GM23338 (cell line): Measurements from ENCODE around the gene PTPN13. TPM values are rescaled to one million over a fixed set of nuclear protein-coding genes. Genes with fewer than 3 reads are reported as not detected.

Source experiments
- ATAC-seq: fragments of 200-7000 bp; cut with Tn5 transposase; 3 replicates; pipeline ENCODE4 v1.9.1; 2020
- DNase-seq: peaks from one replicate; pipeline ENCODE4 v3.0.0-alpha.2; 2015; ENCODE audit warnings: low spot score
- H2AFZ ChIP-seq: fragments of 200-600 bp; sonication (generic); 2 replicates; pipeline ENCODE4 v1.8.0; 2016; ENCODE audit warnings: antibody characterized with exemption, mild to moderate bottlenecking, moderate library complexity
- H3F3A ChIP-seq: fragments of 200-600 bp; sonication (generic); replicated peaks from 2 replicates; pipeline ENCODE4 v1.8.0; 2017; ENCODE audit warnings: antibody characterized with exemption, mixed run types, low read depth
- H3K27ac ChIP-seq: fragments of 200-600 bp; sonication (generic); 2 replicates; pipeline ENCODE4 v1.6.1; 2016; ENCODE audit warnings: low read depth
- H3K27me3 ChIP-seq: fragments of 200-600 bp; sonication (generic); 2 replicates; pipeline ENCODE4 v1.8.0; 2016; ENCODE audit warnings: mild to moderate bottlenecking, mixed run types, moderate library complexity; ENCODE audit not compliant: insufficient read depth
- H3K36me3 ChIP-seq: fragments of 200-600 bp; sonication (generic); 2 replicates; pipeline ENCODE4 v1.8.0; 2016; ENCODE audit warnings: mild to moderate bottlenecking; ENCODE audit not compliant: insufficient read depth
- H3K4me1 ChIP-seq: fragments of 200-600 bp; sonication (generic); 2 replicates; pipeline ENCODE4 v1.8.0; 2016; ENCODE audit warnings: mild to moderate bottlenecking, moderate library complexity; ENCODE audit not compliant: insufficient read depth
- H3K4me2 ChIP-seq: fragments of 200-600 bp; sonication (generic); 2 replicates; pipeline ENCODE4 v1.7.1; 2017; ENCODE audit warnings: mixed run types
- H3K4me3 ChIP-seq: fragments of 200-600 bp; sonication (generic); 2 replicates; pipeline ENCODE4 v1.6.1; 2016; ENCODE audit warnings: mixed run types
- H3K79me2 ChIP-seq: fragments of 200-600 bp; sonication (generic); replicated peaks from 2 replicates; pipeline ENCODE4 v1.8.0; 2017; ENCODE audit warnings: mild to moderate bottlenecking; ENCODE audit not compliant: insufficient read depth
- H3K9me2 ChIP-seq: fragments of 200-600 bp; sonication (generic); 2 replicates; pipeline ENCODE4 v1.8.0; 2017; ENCODE audit not compliant: insufficient read depth
- H4K20me1 ChIP-seq: fragments of 200-600 bp; sonication (generic); replicated peaks from 2 replicates; pipeline ENCODE4 v1.8.0; 2017; ENCODE audit warnings: mild to moderate bottlenecking; ENCODE audit not compliant: insufficient read depth
- H3K27ac Mint-ChIP-seq: 2 replicates; pipeline ENCODE4 v1.8.0; 2020; ENCODE audit warnings: inconsistent platforms, mild to moderate bottlenecking, moderate library complexity, mixed read lengths
- H3K27me3 Mint-ChIP-seq: 3 replicates; pipeline ENCODE4 v1.8.0; 2022; ENCODE audit warnings: low read depth, mild to moderate bottlenecking, moderate library complexity, mixed read lengths, inconsistent platforms; ENCODE audit not compliant: insufficient read depth, poor library complexity
- H3K36me3 Mint-ChIP-seq: 3 replicates; pipeline ENCODE4 v1.8.0; 2021; ENCODE audit warnings: low read depth, mild to moderate bottlenecking, inconsistent platforms, moderate library complexity, mixed read lengths
- H3K4me1 Mint-ChIP-seq: 3 replicates; pipeline ENCODE4 v1.8.0; 2020; ENCODE audit warnings: mild to moderate bottlenecking, inconsistent platforms, mixed read lengths
- H3K4me3 Mint-ChIP-seq: 3 replicates; pipeline ENCODE4 v1.8.0; 2021; ENCODE audit warnings: moderate library complexity, mild to moderate bottlenecking, inconsistent platforms, mixed read lengths
- H3K9me3 Mint-ChIP-seq: 3 replicates; pipeline ENCODE4 v1.8.0; 2020; ENCODE audit warnings: moderate library complexity, mild to moderate bottlenecking, inconsistent platforms, mixed read lengths
- CREB1 ChIP-seq: fragments of 250-450 bp; sonication (Bioruptor Pico); IDR thresholded peaks from 2 replicates; pipeline ENCODE4 v1.5.0; 2020; ENCODE audit warnings: low read depth, mild to moderate bottlenecking, moderate library complexity
- EZH2 ChIP-seq: fragments of 200-600 bp; sonication (generic); IDR thresholded peaks from one replicate; pipeline ENCODE4 v1.8.0; 2017; ENCODE audit warnings: antibody characterized with exemption, mild to moderate bottlenecking, low read depth; ENCODE audit not compliant: unreplicated experiment
- JUNB ChIP-seq: IDR thresholded peaks from one replicate; pipeline ENCODE4 v1.6.1; 2016; ENCODE audit warnings: antibody characterized with exemption; ENCODE audit not compliant: unreplicated experiment
- NANOG ChIP-seq: IDR thresholded peaks from 2 replicates; pipeline ENCODE4 v1.6.1; 2016; ENCODE audit warnings: antibody characterized with exemption, borderline replicate concordance
- POLR2AphosphoS5 ChIP-seq: IDR thresholded peaks from 2 replicates; pipeline ENCODE4 v1.6.1; 2016; ENCODE audit warnings: antibody characterized with exemption, low read depth
- STAT1 ChIP-seq: IDR thresholded peaks from one replicate; pipeline ENCODE4 v1.6.1; 2016; ENCODE audit warnings: antibody characterized with exemption; ENCODE audit not compliant: unreplicated experiment
- ZNF114 ChIP-seq: fragments of 250-450 bp; sonication (Bioruptor Pico); IDR thresholded peaks from 2 replicates; pipeline ENCODE4 v1.5.0; 2020; ENCODE audit warnings: mild to moderate bottlenecking, moderate library complexity
- ZNF331 ChIP-seq: fragments of 250-450 bp; sonication (Bioruptor Pico); IDR thresholded peaks from 2 replicates; pipeline ENCODE4 v1.5.0; 2020; ENCODE audit warnings: low read depth, mild to moderate bottlenecking, moderate library complexity
- polyA plus RNA-seq: library from polyadenylated mRNA; unstranded; fragments of >200 nt; fragmentation: Nextera tagmentation; extraction: Ambion mirVana; gene quantifications from 2 replicates; pipeline ENCODE4 v1.2.1, GENCODE V29; 2016
- total RNA-seq: library from RNA; depleted of rRNA; stranded (reverse); fragments of >200 nt; shearing (Covaris generic); gene quantifications from 2 replicates; pipeline ENCODE4 v1.2.3, GENCODE V29; 2014
- TF ChIP-seq, protein P1 (sequence below): IDR thresholded peaks from 2 replicates; pipeline ENCODE4 v1.6.1; 2016; ENCODE audit warnings: antibody characterized with exemption
- TF ChIP-seq, protein P2 (sequence below): fragments of 250-450 bp; sonication (Bioruptor Pico); IDR thresholded peaks from 2 replicates; pipeline ENCODE4 v1.5.0; 2020; ENCODE audit warnings: mild to moderate bottlenecking, moderate library complexity
- TF ChIP-seq, protein P3 (sequence below), 2 experiments: fragments of 200-600 bp in 1 of 2; sonication (generic) in 1 of 2; conservative IDR thresholded peaks; 2 replicates each; pipeline versions ENCODE4 v1.5.1 to v1.6.1; 2016 to 2017; ENCODE audit warnings: antibody characterized with exemption in 2 of 2, low read depth in 2 of 2, mild to moderate bottlenecking in 2 of 2, moderate library complexity in 1 of 2

The PTPN13 gene
- total and polyA plus RNA-seq, 2 experiments from 2014 or later, result 12.6 to 49.9 TPM

DNA sequence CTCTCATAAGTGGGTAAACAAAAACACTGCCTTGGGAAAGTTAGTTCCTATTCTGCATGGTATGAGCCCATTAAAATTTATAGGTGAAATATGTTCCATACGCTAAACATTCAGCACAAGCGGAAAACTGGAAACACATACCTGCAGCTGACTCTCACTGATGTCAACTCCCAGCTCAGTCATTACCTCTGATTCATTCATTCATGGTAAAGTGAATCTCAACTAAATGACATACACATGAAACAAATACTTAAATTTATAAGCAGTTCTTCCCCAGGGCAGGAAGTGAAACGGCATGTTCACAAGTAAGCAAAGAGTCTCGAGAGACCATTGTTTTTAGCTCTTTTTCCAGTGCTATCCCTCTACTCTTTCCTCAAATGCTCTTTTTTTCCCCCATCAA lies 253.5 kb downstream of the PTPN13 start:
- Mint-ChIP-seq H3K4me1 (peaks cover 7% of the 10 kb centered on the region), H3K4me3 (no peak overlapping the region)
- no peak for TF ChIP-seq CREB1 (CRISPR knock-in tag)
- TF ChIP-seq, protein P1, sequence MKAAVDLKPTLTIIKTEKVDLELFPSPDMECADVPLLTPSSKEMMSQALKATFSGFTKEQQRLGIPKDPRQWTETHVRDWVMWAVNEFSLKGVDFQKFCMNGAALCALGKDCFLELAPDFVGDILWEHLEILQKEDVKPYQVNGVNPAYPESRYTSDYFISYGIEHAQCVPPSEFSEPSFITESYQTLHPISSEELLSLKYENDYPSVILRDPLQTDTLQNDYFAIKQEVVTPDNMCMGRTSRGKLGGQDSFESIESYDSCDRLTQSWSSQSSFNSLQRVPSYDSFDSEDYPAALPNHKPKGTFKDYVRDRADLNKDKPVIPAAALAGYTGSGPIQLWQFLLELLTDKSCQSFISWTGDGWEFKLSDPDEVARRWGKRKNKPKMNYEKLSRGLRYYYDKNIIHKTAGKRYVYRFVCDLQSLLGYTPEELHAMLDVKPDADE, result no peak
- no peak for TF ChIP-seq ZNF331 (CRISPR knock-in tag)
- no peak for TF ChIP-seq EZH2
- no peak for TF ChIP-seq STAT1
- TF ChIP-seq POLR2AphosphoS5, result no peak
- no peak for TF ChIP-seq NANOG
- TF ChIP-seq ZNF114 (CRISPR knock-in tag), result no peak
- TF ChIP-seq, protein P2, sequence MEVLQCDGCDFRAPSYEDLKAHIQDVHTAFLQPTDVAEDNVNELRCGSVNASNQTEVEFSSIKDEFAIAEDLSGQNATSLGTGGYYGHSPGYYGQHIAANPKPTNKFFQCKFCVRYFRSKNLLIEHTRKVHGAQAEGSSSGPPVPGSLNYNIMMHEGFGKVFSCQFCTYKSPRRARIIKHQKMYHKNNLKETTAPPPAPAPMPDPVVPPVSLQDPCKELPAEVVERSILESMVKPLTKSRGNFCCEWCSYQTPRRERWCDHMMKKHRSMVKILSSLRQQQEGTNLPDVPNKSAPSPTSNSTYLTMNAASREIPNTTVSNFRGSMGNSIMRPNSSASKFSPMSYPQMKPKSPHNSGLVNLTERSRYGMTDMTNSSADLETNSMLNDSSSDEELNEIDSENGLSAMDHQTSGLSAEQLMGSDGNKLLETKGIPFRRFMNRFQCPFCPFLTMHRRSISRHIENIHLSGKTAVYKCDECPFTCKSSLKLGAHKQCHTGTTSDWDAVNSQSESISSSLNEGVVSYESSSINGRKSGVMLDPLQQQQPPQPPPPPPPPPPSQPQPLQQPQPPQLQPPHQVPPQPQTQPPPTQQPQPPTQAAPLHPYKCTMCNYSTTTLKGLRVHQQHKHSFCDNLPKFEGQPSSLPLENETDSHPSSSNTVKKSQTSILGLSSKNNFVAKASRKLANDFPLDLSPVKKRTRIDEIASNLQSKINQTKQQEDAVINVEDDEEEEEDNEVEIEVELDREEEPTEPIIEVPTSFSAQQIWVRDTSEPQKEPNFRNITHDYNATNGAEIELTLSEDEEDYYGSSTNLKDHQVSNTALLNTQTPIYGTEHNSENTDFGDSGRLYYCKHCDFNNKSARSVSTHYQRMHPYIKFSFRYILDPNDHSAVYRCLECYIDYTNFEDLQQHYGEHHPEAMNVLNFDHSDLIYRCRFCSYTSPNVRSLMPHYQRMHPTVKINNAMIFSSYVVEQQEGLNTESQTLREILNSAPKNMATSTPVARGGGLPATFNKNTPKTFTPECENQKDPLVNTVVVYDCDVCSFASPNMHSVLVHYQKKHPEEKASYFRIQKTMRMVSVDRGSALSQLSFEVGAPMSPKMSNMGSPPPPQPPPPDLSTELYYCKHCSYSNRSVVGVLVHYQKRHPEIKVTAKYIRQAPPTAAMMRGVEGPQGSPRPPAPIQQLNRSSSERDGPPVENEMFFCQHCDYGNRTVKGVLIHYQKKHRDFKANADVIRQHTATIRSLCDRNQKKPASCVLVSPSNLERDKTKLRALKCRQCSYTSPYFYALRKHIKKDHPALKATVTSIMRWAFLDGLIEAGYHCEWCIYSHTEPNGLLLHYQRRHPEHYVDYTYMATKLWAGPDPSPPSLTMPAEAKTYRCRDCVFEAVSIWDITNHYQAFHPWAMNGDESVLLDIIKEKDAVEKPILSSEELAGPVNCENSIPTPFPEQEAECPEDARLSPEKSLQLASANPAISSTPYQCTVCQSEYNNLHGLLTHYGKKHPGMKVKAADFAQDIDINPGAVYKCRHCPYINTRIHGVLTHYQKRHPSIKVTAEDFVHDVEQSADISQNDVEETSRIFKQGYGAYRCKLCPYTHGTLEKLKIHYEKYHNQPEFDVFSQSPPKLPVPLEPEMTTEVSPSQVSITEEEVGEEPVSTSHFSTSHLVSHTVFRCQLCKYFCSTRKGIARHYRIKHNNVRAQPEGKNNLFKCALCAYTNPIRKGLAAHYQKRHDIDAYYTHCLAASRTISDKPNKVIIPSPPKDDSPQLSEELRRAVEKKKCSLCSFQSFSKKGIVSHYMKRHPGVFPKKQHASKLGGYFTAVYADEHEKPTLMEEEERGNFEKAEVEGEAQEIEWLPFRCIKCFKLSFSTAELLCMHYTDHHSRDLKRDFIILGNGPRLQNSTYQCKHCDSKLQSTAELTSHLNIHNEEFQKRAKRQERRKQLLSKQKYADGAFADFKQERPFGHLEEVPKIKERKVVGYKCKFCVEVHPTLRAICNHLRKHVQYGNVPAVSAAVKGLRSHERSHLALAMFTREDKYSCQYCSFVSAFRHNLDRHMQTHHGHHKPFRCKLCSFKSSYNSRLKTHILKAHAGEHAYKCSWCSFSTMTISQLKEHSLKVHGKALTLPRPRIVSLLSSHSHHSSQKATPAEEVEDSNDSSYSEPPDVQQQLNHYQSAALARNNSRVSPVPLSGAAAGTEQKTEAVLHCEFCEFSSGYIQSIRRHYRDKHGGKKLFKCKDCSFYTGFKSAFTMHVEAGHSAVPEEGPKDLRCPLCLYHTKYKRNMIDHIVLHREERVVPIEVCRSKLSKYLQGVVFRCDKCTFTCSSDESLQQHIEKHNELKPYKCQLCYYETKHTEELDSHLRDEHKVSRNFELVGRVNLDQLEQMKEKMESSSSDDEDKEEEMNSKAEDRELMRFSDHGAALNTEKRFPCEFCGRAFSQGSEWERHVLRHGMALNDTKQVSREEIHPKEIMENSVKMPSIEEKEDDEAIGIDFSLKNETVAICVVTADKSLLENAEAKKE (CRISPR knock-in tag), result no peak
- TF ChIP-seq, protein P3, sequence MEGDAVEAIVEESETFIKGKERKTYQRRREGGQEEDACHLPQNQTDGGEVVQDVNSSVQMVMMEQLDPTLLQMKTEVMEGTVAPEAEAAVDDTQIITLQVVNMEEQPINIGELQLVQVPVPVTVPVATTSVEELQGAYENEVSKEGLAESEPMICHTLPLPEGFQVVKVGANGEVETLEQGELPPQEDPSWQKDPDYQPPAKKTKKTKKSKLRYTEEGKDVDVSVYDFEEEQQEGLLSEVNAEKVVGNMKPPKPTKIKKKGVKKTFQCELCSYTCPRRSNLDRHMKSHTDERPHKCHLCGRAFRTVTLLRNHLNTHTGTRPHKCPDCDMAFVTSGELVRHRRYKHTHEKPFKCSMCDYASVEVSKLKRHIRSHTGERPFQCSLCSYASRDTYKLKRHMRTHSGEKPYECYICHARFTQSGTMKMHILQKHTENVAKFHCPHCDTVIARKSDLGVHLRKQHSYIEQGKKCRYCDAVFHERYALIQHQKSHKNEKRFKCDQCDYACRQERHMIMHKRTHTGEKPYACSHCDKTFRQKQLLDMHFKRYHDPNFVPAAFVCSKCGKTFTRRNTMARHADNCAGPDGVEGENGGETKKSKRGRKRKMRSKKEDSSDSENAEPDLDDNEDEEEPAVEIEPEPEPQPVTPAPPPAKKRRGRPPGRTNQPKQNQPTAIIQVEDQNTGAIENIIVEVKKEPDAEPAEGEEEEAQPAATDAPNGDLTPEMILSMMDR (conservative IDR thresholded peaks at IDR 0.05; ENCODE audit: low read depth in 2 of 2), result no peak
- no peak for TF ChIP-seq JUNB

More for the DNA sequence above, 253.5 kb downstream of the PTPN13 start:
- peaks cover 5% of the 10 kb centered on the region for H3K9me2 ChIP-seq
- no peak overlapping the region for H3K27ac ChIP-seq
- peak overlapping the region; percentile 74; the same call in 1 of the 2 replicates for H2AFZ ChIP-seq
- H4K20me1 ChIP-seq, result no peaks in the 10 kb centered on the region
- H3K79me2 ChIP-seq, result no peaks in the 10 kb centered on the region
- DNase-seq (no peak), ATAC-seq (no peak)
- no peaks in the 10 kb centered on the region for H3K4me1 ChIP-seq
- H3K27me3 Mint-ChIP-seq, result peaks cover 3% of the 10 kb centered on the region
- no peak overlapping the region for H3K4me2 ChIP-seq
- no peaks in the 10 kb centered on the region for H3K36me3 ChIP-seq
- H3K27ac Mint-ChIP-seq, result no peak overlapping the region
- no peaks in the 10 kb centered on the region for H3K9me3 Mint-ChIP-seq
- H3K27me3 ChIP-seq, result no peaks in the 10 kb centered on the region
- H3K4me3 ChIP-seq, result no peak overlapping the region
- no peaks in the 10 kb centered on the region for H3K36me3 Mint-ChIP-seq
- H3F3A ChIP-seq, result no peaks in the 10 kb centered on the region
